ENCODE results near the gene CACNA1B. TPM values are rescaled to one million over a fixed set of nuclear protein-coding genes. Genes with fewer than 3 reads are reported as not detected.

The CACNA1B gene
- total RNA-seq, 3 donors from 2014 or later: 0.12 to 1.7 (median 0.22) TPM

DNA sequence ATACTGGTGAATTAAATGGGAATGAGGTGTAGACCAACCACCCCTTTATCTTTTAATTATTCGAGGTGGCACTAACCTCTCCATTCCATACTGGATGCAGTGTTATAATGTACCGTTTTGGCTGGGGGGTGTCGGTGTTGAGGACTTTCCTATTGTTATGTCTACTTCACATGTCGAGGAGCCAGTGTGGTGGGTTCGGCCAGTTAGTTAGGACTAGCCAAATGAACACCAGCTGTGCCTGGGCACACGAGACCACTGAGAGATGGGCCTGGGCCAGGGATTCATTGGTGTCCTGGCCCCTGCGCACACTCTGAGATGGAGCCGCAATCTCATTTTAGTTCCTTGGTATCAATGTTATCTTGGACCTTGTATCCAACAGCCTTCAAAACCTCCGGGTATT is 186.2 kb downstream of the CACNA1B start:
- no peaks in the 10 kb centered on the region for H3K4me1 ChIP-seq (ENCODE audit: low read depth)
- H3K4me3 ChIP-seq: no peak overlapping the region
- ATAC-seq: no peak
- H3K9me3 ChIP-seq: no peaks in the 10 kb centered on the region
- no peaks in the 10 kb centered on the region for H3K36me3 ChIP-seq (ENCODE audit: low read depth)
- intact Hi-C loops (cut with DNase I, micrococcal nuclease): no loop called here
- TF ChIP-seq CTCF (IDR thresholded peaks at IDR 0.05): no peak
- DNase-seq: no peak

DNA sequence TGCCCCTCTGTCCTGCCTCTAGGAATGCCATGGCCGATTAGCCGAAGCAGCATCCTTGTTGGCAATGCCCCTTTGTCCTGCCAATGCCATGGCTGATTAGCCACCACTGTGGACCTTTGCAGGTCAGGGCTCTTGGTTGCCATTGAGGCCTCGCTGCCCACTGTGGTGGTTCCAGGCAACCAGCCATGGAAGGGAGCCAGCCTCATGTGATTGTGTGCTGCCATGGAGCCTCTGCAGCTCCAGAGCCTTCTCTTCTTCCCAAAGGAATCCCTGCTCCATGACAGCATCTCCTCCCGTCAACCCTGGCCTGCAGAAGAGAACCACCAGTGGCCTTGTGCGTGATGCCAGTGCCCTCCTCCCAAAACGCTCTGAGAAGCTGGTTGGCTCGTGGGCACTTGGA is 187.0 kb downstream of the CACNA1B start:
- ATAC-seq (no peak), DNase-seq (no peak)
- Histone ChIP-seq H3K9me3 (no peaks in the 10 kb centered on the region), H3K4me1 (ENCODE audit: low read depth) (no peaks in the 10 kb centered on the region), H3K4me3 (no peak overlapping the region), H3K36me3 (ENCODE audit: low read depth) (no peaks in the 10 kb centered on the region)
- intact Hi-C loops (cut with DNase I, micrococcal nuclease): no loop called here
- TF ChIP-seq CTCF (IDR thresholded peaks at IDR 0.05): no peak

GRCh38 chr9:138065287-138065686 is 187.7 kb downstream of the CACNA1B start:
- TF ChIP-seq CTCF (IDR thresholded peaks at IDR 0.05): no peak
- Histone ChIP-seq H3K4me3 (no peak overlapping the region), H3K4me1 (ENCODE audit: low read depth) (no peaks in the 10 kb centered on the region), H3K36me3 (ENCODE audit: low read depth) (no peaks in the 10 kb centered on the region), H3K9me3 (no peaks in the 10 kb centered on the region)
- ATAC-seq: no peak
- intact Hi-C loops (cut with DNase I, micrococcal nuclease): no loop called here
- no peak for DNase-seq

DNA sequence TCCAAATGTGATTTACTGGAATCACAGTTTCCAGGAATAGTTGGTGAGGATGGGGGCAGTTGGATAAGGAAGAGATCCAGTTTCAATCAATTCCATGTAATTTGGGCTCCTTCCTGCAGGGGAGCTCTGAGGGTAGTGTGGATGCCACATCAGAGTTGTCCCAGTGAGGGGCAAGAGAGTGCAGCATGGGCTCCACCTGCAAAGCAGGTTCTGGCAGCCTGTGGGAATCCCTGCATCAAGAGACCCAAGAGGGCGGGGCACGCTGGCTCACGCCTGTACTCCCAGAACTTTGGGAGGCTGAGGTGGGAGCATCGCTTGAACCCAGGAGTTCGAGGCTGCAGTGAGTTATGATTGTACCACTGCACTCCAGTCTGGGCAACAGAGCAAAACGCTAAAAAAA is 188.5 kb downstream of the CACNA1B start:
- intact Hi-C loops (cut with DNase I, micrococcal nuclease): no loop called here
- no peak for ATAC-seq

DNA sequence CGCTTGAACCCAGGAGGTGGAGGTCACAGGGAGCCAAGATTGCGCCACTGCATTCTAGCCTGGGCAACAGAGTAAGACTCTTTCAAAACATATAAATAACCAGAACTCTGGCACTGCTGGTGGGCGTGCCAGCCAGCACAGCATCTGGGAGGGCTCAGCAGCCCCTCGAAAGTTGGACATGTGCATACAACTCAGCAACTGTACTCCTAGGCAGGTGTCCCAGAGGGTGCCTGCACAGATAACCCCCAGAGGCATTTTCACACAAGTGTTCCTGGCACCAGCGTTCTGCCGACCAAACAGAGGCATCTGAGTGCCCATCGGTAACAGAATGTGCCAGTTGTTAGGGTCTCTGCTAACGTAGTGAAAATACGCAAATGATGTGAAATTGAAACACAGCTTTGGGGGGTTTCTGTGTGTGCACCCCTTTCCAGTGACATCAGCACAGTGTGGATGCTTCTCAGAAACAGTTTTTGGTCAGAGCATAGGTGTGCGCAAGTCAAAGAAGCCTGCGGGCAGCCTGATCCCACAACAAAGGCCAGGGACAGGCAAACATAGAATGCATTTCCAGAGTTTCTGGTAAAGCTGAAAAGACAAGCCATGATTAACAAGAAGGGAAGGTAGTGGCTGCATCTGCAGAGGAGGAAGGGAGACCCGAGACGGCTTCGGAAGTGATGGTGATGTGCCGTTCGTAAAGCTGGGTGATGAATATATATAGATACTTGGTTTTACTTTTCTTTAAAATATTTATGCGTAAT is 190.2 kb downstream of the CACNA1B start:
- H3K4me1 ChIP-seq (ENCODE audit: low read depth): no peaks in the 10 kb centered on the region
- no peak for ATAC-seq
- no peak for TF ChIP-seq CTCF (IDR thresholded peaks at IDR 0.05)
- DNase-seq: no peak
- H3K4me3 ChIP-seq: no peak overlapping the region
- no peaks in the 10 kb centered on the region for H3K36me3 ChIP-seq (ENCODE audit: low read depth)
- intact Hi-C loops (cut with DNase I, micrococcal nuclease): no loop called here
- H3K9me3 ChIP-seq: no peaks in the 10 kb centered on the region

More for the DNA sequence above, 188.5 kb downstream of the CACNA1B start:
- no peaks in the 10 kb centered on the region for H3K9me3 ChIP-seq
- no peaks in the 10 kb centered on the region for H3K36me3 ChIP-seq (ENCODE audit: low read depth)
- no peaks in the 10 kb centered on the region for H3K4me1 ChIP-seq (ENCODE audit: low read depth)
- H3K4me3 ChIP-seq: no peak overlapping the region
- DNase-seq: no peak
- no peak for TF ChIP-seq CTCF (IDR thresholded peaks at IDR 0.05)

All from mucosa of descending colon (tissue), 3 donors.